Right atrium auricular region (tissue), 2 donors: ENCODE results near the gene SDHB. TPM values are rescaled to one million over a fixed set of nuclear protein-coding genes. Genes with fewer than 3 reads are reported as not detected.

Experiments
- DNase-seq: peaks from one replicate; pipeline ENCODE4 v3.0.0-alpha.2; 2019; ENCODE audit warnings: low spot score
- H3K27ac ChIP-seq, 2 donors: fragments of 200-600 bp; sonication (generic); 1 replicate in 1 of 2; 2 replicates in 1 of 2; pipeline ENCODE4 v1.5.1; 2016 to 2019
- H3K27me3 ChIP-seq, 2 donors: fragments of 200-600 bp; sonication (generic); one replicate each; pipeline versions ENCODE4 v1.5.1 to v1.6.0; 2017 to 2019
- H3K36me3 ChIP-seq: fragments of 200-600 bp; sonication (generic); one replicate; pipeline ENCODE4 v1.5.1; 2016
- H3K4me1 ChIP-seq, 2 donors: fragments of 200-600 bp; sonication (generic); one replicate each; pipeline versions ENCODE4 v1.5.1 to v1.6.0; 2017 to 2019
- H3K4me3 ChIP-seq, 2 donors: fragments of 200-600 bp; sonication (generic); 1 replicate in 1 of 2; 2 replicates in 1 of 2; pipeline ENCODE4 v1.5.1; 2017 to 2019; ENCODE audit warnings: mild to moderate bottlenecking in 1 of 2, moderate library complexity in 1 of 2
- H3K9me3 ChIP-seq, 2 donors: fragments of 200-600 bp; sonication (generic); one replicate each; pipeline ENCODE4 v1.5.1; 2019
- total RNA-seq, 2 donors: library from RNA; depleted of rRNA; stranded (reverse); fragments of >200 nt; gene quantifications; one replicate each; pipeline ENCODE4 v1.1.0, GENCODE V29; 2016
- TF ChIP-seq, protein P1 (sequence below), 2 donors: fragments of 200-600 bp; sonication (generic); IDR thresholded peaks; one replicate each; pipeline ENCODE4 v1.5.1; 2019; ENCODE audit warnings: antibody characterized with exemption in 2 of 2

The SDHB gene
- total RNA-seq, 2 donors from 2014 or later, result 240 to 528 TPM

- H3K36me3 ChIP-seq, result peaks cover 57% of the 10 kb centered on the region
- TF ChIP-seq, protein P1, sequence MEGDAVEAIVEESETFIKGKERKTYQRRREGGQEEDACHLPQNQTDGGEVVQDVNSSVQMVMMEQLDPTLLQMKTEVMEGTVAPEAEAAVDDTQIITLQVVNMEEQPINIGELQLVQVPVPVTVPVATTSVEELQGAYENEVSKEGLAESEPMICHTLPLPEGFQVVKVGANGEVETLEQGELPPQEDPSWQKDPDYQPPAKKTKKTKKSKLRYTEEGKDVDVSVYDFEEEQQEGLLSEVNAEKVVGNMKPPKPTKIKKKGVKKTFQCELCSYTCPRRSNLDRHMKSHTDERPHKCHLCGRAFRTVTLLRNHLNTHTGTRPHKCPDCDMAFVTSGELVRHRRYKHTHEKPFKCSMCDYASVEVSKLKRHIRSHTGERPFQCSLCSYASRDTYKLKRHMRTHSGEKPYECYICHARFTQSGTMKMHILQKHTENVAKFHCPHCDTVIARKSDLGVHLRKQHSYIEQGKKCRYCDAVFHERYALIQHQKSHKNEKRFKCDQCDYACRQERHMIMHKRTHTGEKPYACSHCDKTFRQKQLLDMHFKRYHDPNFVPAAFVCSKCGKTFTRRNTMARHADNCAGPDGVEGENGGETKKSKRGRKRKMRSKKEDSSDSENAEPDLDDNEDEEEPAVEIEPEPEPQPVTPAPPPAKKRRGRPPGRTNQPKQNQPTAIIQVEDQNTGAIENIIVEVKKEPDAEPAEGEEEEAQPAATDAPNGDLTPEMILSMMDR (IDR thresholded peaks at IDR 0.05), result no peak
- H3K4me1 ChIP-seq, result no peaks in the 10 kb centered on the region
- DNase-seq, result no peak
- H3K27ac ChIP-seq, result no peak overlapping the region
- H3K4me3 ChIP-seq, result no peak overlapping the region
- H3K9me3 ChIP-seq, result no peaks in the 10 kb centered on the region
- H3K27me3 ChIP-seq, result no peaks in the 10 kb centered on the region
These were observed 51.3 kb downstream of the SDHB start for GRCh38 chr1:17002524-17002902.

GRCh38 chr1:17001760-17002523 lies 51.9 kb downstream of the SDHB start:
- Histone ChIP-seq H3K27ac (no peak overlapping the region), H3K4me3 (no peak overlapping the region), H3K36me3 (peaks cover 61% of the 10 kb centered on the region), H3K9me3 (no peaks in the 10 kb centered on the region), H3K27me3 (no peaks in the 10 kb centered on the region), H3K4me1 (no peaks in the 10 kb centered on the region)
- TF ChIP-seq, protein P1 (IDR thresholded peaks at IDR 0.05), result no peak
- no peak for DNase-seq

DNA sequence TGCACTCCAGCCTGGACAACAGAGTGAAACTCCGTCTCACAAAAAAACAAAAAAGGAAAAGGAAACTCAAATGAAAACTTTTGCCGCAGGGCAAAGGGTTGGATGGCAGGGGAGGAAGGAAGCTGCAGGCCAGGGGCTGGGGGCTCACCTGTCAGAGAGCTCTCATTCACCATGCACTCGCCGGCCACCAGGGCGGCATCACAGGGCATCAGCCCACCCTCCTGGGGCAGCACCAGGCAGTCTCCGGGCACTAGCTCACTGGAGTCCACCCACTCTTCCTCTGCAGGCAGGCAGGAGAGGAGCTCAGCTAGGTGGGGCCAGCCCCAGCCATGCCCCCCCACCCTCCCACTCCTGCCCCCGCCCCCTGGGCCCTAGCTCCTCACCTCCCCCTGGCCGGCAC lies 54.0 kb downstream of the SDHB start:
- DNase-seq, result no peak
- Histone ChIP-seq H3K27me3 (no peaks in the 10 kb centered on the region), H3K27ac (no peak overlapping the region), H3K4me1 (no peaks in the 10 kb centered on the region), H3K9me3 (no peaks in the 10 kb centered on the region), H3K36me3 (peaks cover 69% of the 10 kb centered on the region), H3K4me3 (no peak overlapping the region)
- TF ChIP-seq, protein P1 (IDR thresholded peaks at IDR 0.05), result no peak

- H3K27ac ChIP-seq, result no peak overlapping the region
- H3K9me3 ChIP-seq, result no peaks in the 10 kb centered on the region
- no peak for DNase-seq
- TF ChIP-seq, protein P1 (IDR thresholded peaks at IDR 0.05), result no peak
- H3K4me1 ChIP-seq, result no peaks in the 10 kb centered on the region
- peaks cover 57% of the 10 kb centered on the region for H3K36me3 ChIP-seq
- no peaks in the 10 kb centered on the region for H3K27me3 ChIP-seq
- no peak overlapping the region for H3K4me3 ChIP-seq
These were observed 55.2 kb downstream of the SDHB start for GRCh38 chr1:16998589-16998988.

GRCh38 chr1:16996845-16997244 lies 57.0 kb downstream of the SDHB start:
- H3K36me3 ChIP-seq, result peaks cover 50% of the 10 kb centered on the region
- DNase-seq, result no peak

More at GRCh38 chr1:16996845-16997244, 57.0 kb downstream of the SDHB start:
- Histone ChIP-seq H3K9me3 (no peaks in the 10 kb centered on the region), H3K27ac (no peak overlapping the region), H3K4me1 (no peaks in the 10 kb centered on the region), H3K4me3 (no peak overlapping the region), H3K27me3 (no peaks in the 10 kb centered on the region)
- TF ChIP-seq, protein P1 (IDR thresholded peaks at IDR 0.05), result no peak
